Measurements from ENCODE around the gene GPR137B. TPM values are rescaled to one million over a fixed set of nuclear protein-coding genes. Genes with fewer than 3 reads are reported as not detected.
"Not testable (repeated sequence)": the region's sequence is repeated elsewhere in the genome, so short reads cannot be mapped to it uniquely, and the experiment has no call there.

GPR137B gene, protein sequence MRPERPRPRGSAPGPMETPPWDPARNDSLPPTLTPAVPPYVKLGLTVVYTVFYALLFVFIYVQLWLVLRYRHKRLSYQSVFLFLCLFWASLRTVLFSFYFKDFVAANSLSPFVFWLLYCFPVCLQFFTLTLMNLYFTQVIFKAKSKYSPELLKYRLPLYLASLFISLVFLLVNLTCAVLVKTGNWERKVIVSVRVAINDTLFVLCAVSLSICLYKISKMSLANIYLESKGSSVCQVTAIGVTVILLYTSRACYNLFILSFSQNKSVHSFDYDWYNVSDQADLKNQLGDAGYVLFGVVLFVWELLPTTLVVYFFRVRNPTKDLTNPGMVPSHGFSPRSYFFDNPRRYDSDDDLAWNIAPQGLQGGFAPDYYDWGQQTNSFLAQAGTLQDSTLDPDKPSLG
- 3.0 and 4.8 TPM in 2 replicates for total RNA-seq
- polyA plus RNA-seq, result 0.87 and 4.7 TPM in 2 replicates

- H3K4me1 ChIP-seq (ENCODE audit: low read depth), result no peaks in the 10 kb centered on the region
- TF ChIP-seq, protein P1, sequence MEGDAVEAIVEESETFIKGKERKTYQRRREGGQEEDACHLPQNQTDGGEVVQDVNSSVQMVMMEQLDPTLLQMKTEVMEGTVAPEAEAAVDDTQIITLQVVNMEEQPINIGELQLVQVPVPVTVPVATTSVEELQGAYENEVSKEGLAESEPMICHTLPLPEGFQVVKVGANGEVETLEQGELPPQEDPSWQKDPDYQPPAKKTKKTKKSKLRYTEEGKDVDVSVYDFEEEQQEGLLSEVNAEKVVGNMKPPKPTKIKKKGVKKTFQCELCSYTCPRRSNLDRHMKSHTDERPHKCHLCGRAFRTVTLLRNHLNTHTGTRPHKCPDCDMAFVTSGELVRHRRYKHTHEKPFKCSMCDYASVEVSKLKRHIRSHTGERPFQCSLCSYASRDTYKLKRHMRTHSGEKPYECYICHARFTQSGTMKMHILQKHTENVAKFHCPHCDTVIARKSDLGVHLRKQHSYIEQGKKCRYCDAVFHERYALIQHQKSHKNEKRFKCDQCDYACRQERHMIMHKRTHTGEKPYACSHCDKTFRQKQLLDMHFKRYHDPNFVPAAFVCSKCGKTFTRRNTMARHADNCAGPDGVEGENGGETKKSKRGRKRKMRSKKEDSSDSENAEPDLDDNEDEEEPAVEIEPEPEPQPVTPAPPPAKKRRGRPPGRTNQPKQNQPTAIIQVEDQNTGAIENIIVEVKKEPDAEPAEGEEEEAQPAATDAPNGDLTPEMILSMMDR (IDR thresholded peaks at IDR 0.05; ENCODE audit: low read depth, low read length), result no peak
- H3K27ac ChIP-seq, result no peak within 1 kb of the TSS
- peak; percentile 44 to 57 for DNase-seq (ENCODE audit: low read depth in 1 of 2, low spot score in 1 of 2)
- no peaks in the 10 kb centered on the region for H3K36me3 ChIP-seq
- peaks cover 85% of the 10 kb centered on the region for H3K27me3 ChIP-seq
- peak within 1 kb of the TSS; percentile 68 for H3K4me3 ChIP-seq
- H3K9me3 ChIP-seq (ENCODE audit: low read depth), result no peaks in the 10 kb centered on the region
Observed at GRCh38 chr1:236142253-236143103, at the start of gene GPR137B. Gene GPR137B (plus strand): TSS chr1:236142539. CDS start chr1:236142623, 84 bp downstream.

GRCh38 chr1:236092899-236093298, 49.4 kb upstream of the GPR137B start:
- H3K36me3 ChIP-seq, result no peaks in the 10 kb centered on the region
- TF ChIP-seq, protein P1 (IDR thresholded peaks at IDR 0.05; ENCODE audit: low read depth, low read length), result no peak
- H3K9me3 ChIP-seq (ENCODE audit: low read depth), result no peaks in the 10 kb centered on the region
- no peaks in the 10 kb centered on the region for H3K27me3 ChIP-seq
- H3K4me1 ChIP-seq (ENCODE audit: low read depth), result no peaks in the 10 kb centered on the region
- no peak overlapping the region for H3K4me3 ChIP-seq
- no peak overlapping the region for H3K27ac ChIP-seq
- no peak for DNase-seq (ENCODE audit: low read depth in 1 of 2, low spot score in 1 of 2)

DNA sequence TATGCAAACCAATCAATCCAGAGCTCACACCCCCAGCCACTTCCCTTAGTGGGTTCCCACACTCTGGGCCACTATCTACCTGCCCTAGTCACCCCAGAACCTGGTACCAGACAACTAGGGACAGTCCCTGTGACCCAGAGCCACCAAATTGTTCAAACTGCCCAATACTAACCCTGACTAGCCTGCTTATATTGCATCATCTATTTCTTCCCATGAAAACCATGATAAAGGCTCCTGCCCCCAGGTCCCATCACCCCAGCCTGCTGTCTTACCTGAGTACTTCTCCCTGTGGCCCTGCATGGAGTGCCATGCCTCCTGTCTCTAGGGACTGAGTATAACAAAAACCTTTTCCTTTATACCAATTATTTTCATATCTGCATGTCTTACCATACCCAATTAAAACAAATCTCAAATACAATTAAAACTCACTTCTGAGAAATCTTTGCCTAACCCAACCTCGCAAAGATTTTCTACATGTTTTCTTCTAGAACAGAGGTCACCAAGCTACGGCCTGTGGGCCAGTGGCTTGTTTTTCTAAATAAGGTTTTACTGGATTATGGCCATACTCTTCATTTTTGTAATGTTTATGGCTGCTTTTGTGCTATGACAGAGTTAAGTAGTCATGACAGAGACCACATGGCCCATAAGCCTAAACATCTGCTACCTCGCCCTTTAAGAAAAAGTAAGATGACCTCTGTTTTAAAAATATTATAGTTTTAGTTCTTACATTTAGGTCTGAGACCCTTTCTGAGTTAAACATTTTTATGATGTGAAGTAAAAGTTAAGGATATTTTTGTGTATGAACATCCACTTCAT, 46.4 kb upstream of the GPR137B start:
- no peak for DNase-seq (ENCODE audit: low read depth in 1 of 2, low spot score in 1 of 2)
- TF ChIP-seq, protein P1 (IDR thresholded peaks at IDR 0.05; ENCODE audit: low read depth, low read length), result no peak
- H3K27me3 ChIP-seq, result no peaks in the 10 kb centered on the region

GRCh38 chr1:236096660-236097482, 45.5 kb upstream of the GPR137B start:
- H3K36me3 ChIP-seq; H3K4me3 ChIP-seq; H3K27me3 ChIP-seq; H3K27ac ChIP-seq; H3K4me1 ChIP-seq (ENCODE audit: low read depth); H3K9me3 ChIP-seq (ENCODE audit: low read depth): not testable (repeated sequence)
- DNase-seq (ENCODE audit: low read depth in 1 of 2, low spot score in 1 of 2), result peak in 1 of 2 donors; percentile 66

More for the DNA sequence above, 46.4 kb upstream of the GPR137B start:
- Histone ChIP-seq H3K9me3 (ENCODE audit: low read depth) (no peaks in the 10 kb centered on the region), H3K27ac (no peak overlapping the region), H3K4me3 (no peak overlapping the region), H3K36me3 (no peaks in the 10 kb centered on the region), H3K4me1 (ENCODE audit: low read depth) (no peaks in the 10 kb centered on the region)

DNA sequence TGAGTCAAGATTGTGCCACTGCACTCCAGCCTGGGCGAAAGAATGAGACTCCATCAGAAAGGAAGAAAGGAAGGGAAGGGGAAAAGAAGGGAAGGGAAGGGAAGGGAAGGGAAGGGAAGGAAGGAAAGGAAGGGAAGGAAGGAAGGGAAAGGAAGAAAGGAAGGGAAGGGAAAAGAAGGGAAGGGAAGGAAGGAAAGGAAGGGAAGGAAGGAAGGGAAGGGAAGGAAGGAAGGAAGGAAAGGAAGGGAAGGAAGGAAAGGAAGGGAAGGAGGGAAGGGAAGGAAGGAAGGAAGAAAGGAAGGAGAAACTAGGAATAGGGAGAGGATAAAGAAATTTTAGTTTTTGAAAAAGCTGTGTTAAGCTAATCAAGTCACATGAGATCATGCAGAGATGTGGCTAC, 44.1 kb upstream of the GPR137B start:
- DNase-seq (ENCODE audit: low read depth in 1 of 2, low spot score in 1 of 2), result no peak
- H3K9me3 ChIP-seq (ENCODE audit: low read depth), result no peaks in the 10 kb centered on the region
- TF ChIP-seq, protein P1 (IDR thresholded peaks at IDR 0.05; ENCODE audit: low read depth, low read length), result no peak
- no peaks in the 10 kb centered on the region for H3K36me3 ChIP-seq
- H3K4me1 ChIP-seq (ENCODE audit: low read depth), result no peaks in the 10 kb centered on the region
- no peaks in the 10 kb centered on the region for H3K27me3 ChIP-seq
- no peak overlapping the region for H3K27ac ChIP-seq
- H3K4me3 ChIP-seq, result no peak overlapping the region
